Neural progenitor cell (in vitro differentiated cells): Measurements from ENCODE around the gene FAM107A. TPM values are rescaled to one million over a fixed set of nuclear protein-coding genes. Genes with fewer than 3 reads are reported as not detected.

Experiments
- DNase-seq: peaks from one replicate; pipeline ENCODE4 v3.0.0-alpha.2; 2016; ENCODE audit warnings: low spot score
- H2AFZ ChIP-seq: fragments of 200-600 bp; sonication (generic); replicated peaks from 2 replicates; pipeline ENCODE4 v1.6.1; 2016; ENCODE audit warnings: antibody characterized with exemption
- H3F3A ChIP-seq: fragments of 200-600 bp; sonication (generic); 2 replicates; pipeline ENCODE4 v1.6.1; 2016; ENCODE audit warnings: antibody characterized with exemption, low read depth
- H3K27ac ChIP-seq: fragments of 200-600 bp; sonication (generic); 2 replicates; pipeline ENCODE4 v1.5.1; 2016; ENCODE audit warnings: mild to moderate bottlenecking
- H3K27me3 ChIP-seq: fragments of 200-600 bp; sonication (generic); 2 replicates; pipeline ENCODE4 v1.6.1; 2016; ENCODE audit warnings: mild to moderate bottlenecking, moderate library complexity
- H3K36me3 ChIP-seq: fragments of 200-600 bp; sonication (generic); 2 replicates; pipeline ENCODE4 v1.5.1; 2016
- H3K4me1 ChIP-seq: fragments of 200-600 bp; sonication (generic); 2 replicates; pipeline ENCODE4 v1.6.1; 2016; ENCODE audit warnings: mixed run types
- H3K4me2 ChIP-seq: fragments of 200-600 bp; sonication (generic); 2 replicates; pipeline ENCODE4 v1.6.1; 2016
- H3K4me3 ChIP-seq: fragments of 200-600 bp; sonication (generic); 2 replicates; pipeline ENCODE4 v1.5.1; 2016
- H3K79me2 ChIP-seq: fragments of 200-600 bp; sonication (generic); 2 replicates; pipeline ENCODE4 v1.6.1; 2016; ENCODE audit warnings: low read depth
- H3K9ac ChIP-seq: fragments of 200-600 bp; sonication (generic); 2 replicates; pipeline ENCODE4 v1.6.1; 2016
- H3K9me3 ChIP-seq: fragments of 200-600 bp; sonication (generic); 2 replicates; pipeline ENCODE4 v1.5.1; 2016; ENCODE audit warnings: low read depth
- H4K20me1 ChIP-seq: fragments of 200-600 bp; sonication (generic); 2 replicates; pipeline ENCODE4 v1.6.1; 2016; ENCODE audit warnings: low read depth
- H3K27ac Mint-ChIP-seq: 3 replicates; pipeline ENCODE4 v1.8.0; 2021; ENCODE audit warnings: mixed read lengths
- H3K27me3 Mint-ChIP-seq: 2 replicates; pipeline ENCODE4 v1.8.0; 2022; ENCODE audit warnings: low read depth, mild to moderate bottlenecking, inconsistent platforms, moderate library complexity, mixed read lengths; ENCODE audit not compliant: insufficient read depth
- H3K36me3 Mint-ChIP-seq: 3 replicates; pipeline ENCODE4 v1.8.0; 2021; ENCODE audit warnings: mixed read lengths
- H3K4me1 Mint-ChIP-seq: 3 replicates; pipeline ENCODE4 v1.8.0; 2021; ENCODE audit warnings: mixed read lengths
- H3K4me3 Mint-ChIP-seq: 3 replicates; pipeline ENCODE4 v1.8.0; 2021; ENCODE audit warnings: mild to moderate bottlenecking, moderate library complexity, mixed read lengths
- H3K9me3 Mint-ChIP-seq: 3 replicates; pipeline ENCODE4 v1.8.0; 2020; ENCODE audit warnings: mixed read lengths
- EZH2 ChIP-seq: fragments of 200-600 bp; sonication (generic); IDR thresholded peaks from 2 replicates; pipeline ENCODE4 v1.6.1; 2017; ENCODE audit warnings: antibody characterized with exemption, mild to moderate bottlenecking, moderate library complexity
- EZH2phosphoT487 ChIP-seq: fragments of 200-600 bp; sonication (generic); IDR thresholded peaks from 2 replicates; pipeline ENCODE4 v1.6.1; 2017; ENCODE audit warnings: antibody characterized with exemption
- total RNA-seq: library from RNA; depleted of rRNA; stranded (reverse); fragments of >200 nt; gene quantifications from 2 replicates; pipeline ENCODE4 v1.2.3, GENCODE V29; 2015; ENCODE audit warnings: low replicate concordance
- TF ChIP-seq, protein P1 (sequence below): fragments of 200-600 bp; sonication (generic); IDR thresholded peaks from 2 replicates; pipeline ENCODE4 v1.5.1; 2017; ENCODE audit warnings: antibody characterized with exemption, mild to moderate bottlenecking

FAM107A gene
- total RNA-seq, 1 donor from 2014 or later = 0.11 TPM

DNA sequence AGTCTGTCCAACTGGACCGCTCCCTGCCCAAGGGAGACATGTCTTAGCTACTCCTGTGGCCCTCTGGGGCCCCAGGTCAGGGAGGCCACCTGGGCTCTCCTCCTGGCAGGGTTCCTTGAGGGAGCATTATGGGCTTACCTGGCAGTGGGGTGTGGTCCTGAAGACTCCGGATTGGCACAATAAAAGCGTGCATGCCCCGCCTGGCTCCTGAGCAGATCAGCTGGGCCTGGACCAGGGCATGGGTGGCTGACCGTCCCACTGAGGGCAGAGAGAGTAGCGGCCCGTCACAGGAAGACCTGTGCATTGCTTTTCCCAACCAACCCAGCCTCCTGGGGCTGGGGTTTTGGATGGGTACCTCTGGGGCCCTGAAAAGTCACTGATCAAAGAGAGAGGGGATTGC is 45.6 kb downstream of the FAM107A start:
- H3K4me3 Mint-ChIP-seq = no peak overlapping the region
- Histone ChIP-seq H3K4me1 (peaks cover 2% of the 10 kb centered on the region), H3K79me2 (no peaks in the 10 kb centered on the region), H3K4me2 (no peak overlapping the region), H3K36me3 (no peaks in the 10 kb centered on the region), H4K20me1 (no peaks in the 10 kb centered on the region), H3K27me3 (no peaks in the 10 kb centered on the region), H3K4me3 (no peak overlapping the region), H3K9ac (no peak overlapping the region), H2AFZ (no peak overlapping the region), H3F3A (no peaks in the 10 kb centered on the region), H3K9me3 (no peaks in the 10 kb centered on the region), H3K27ac (no peak overlapping the region)
- H3K9me3 Mint-ChIP-seq = peaks cover 5% of the 10 kb centered on the region
- H3K27me3 Mint-ChIP-seq = peaks cover 2% of the 10 kb centered on the region
- H3K36me3 Mint-ChIP-seq = peaks cover 2% of the 10 kb centered on the region
- no peak overlapping the region for H3K27ac Mint-ChIP-seq
- H3K4me1 Mint-ChIP-seq = peaks cover 36% of the 10 kb centered on the region
- TF ChIP-seq EZH2 (no peak), EZH2phosphoT487 (no peak)
- TF ChIP-seq, protein P1, sequence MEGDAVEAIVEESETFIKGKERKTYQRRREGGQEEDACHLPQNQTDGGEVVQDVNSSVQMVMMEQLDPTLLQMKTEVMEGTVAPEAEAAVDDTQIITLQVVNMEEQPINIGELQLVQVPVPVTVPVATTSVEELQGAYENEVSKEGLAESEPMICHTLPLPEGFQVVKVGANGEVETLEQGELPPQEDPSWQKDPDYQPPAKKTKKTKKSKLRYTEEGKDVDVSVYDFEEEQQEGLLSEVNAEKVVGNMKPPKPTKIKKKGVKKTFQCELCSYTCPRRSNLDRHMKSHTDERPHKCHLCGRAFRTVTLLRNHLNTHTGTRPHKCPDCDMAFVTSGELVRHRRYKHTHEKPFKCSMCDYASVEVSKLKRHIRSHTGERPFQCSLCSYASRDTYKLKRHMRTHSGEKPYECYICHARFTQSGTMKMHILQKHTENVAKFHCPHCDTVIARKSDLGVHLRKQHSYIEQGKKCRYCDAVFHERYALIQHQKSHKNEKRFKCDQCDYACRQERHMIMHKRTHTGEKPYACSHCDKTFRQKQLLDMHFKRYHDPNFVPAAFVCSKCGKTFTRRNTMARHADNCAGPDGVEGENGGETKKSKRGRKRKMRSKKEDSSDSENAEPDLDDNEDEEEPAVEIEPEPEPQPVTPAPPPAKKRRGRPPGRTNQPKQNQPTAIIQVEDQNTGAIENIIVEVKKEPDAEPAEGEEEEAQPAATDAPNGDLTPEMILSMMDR = no peak
- DNase-seq = no peak

DNA sequence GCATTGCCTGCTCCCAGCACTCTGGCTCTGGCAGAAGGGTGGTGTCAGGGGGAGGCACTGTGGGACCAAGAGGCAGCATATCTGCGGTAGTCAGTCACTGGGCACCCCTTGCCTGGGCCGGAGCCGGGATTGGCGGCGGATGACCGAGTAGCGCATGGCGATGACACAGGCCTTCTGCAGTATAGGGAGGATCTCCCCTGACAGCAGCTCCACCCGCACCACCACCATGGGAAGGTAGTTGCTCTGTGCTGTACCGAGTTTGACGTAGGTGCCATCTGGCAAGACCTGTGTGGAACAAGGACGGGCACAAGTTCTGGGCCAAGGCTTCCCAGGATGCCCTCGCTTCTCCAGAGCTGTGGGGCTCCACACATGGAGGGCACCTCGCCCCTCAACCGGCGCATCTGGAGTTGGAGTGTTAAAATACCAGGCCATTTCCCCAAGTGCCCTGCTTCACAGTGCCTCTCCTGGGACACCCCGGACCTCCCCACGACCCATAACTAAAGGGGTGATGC is 46.8 kb downstream of the FAM107A start:
- TF ChIP-seq, protein P1 = no peak
- no peak for TF ChIP-seq EZH2
- no peak for TF ChIP-seq EZH2phosphoT487
- H4K20me1 ChIP-seq = no peaks in the 10 kb centered on the region
- no peak overlapping the region for H3K4me3 ChIP-seq
- H3K36me3 Mint-ChIP-seq = peaks cover 2% of the 10 kb centered on the region
- peaks cover 38% of the 10 kb centered on the region for H3K4me1 Mint-ChIP-seq
- H3K27ac Mint-ChIP-seq = no peak overlapping the region
- H3K9me3 ChIP-seq = no peaks in the 10 kb centered on the region
- H3K27me3 Mint-ChIP-seq = peaks cover 2% of the 10 kb centered on the region
- no peak overlapping the region for H3K4me2 ChIP-seq
- no peaks in the 10 kb centered on the region for H3K4me1 ChIP-seq
- H3K27ac ChIP-seq = no peak overlapping the region
- no peak overlapping the region for H3K9ac ChIP-seq
- no peak for DNase-seq
- H3F3A ChIP-seq = no peaks in the 10 kb centered on the region
- no peak overlapping the region for H2AFZ ChIP-seq
- H3K27me3 ChIP-seq = no peaks in the 10 kb centered on the region
- H3K36me3 ChIP-seq = no peaks in the 10 kb centered on the region
- H3K9me3 Mint-ChIP-seq = peaks cover 5% of the 10 kb centered on the region
- H3K4me3 Mint-ChIP-seq = peak overlapping the region; percentile 57
- no peaks in the 10 kb centered on the region for H3K79me2 ChIP-seq

DNA sequence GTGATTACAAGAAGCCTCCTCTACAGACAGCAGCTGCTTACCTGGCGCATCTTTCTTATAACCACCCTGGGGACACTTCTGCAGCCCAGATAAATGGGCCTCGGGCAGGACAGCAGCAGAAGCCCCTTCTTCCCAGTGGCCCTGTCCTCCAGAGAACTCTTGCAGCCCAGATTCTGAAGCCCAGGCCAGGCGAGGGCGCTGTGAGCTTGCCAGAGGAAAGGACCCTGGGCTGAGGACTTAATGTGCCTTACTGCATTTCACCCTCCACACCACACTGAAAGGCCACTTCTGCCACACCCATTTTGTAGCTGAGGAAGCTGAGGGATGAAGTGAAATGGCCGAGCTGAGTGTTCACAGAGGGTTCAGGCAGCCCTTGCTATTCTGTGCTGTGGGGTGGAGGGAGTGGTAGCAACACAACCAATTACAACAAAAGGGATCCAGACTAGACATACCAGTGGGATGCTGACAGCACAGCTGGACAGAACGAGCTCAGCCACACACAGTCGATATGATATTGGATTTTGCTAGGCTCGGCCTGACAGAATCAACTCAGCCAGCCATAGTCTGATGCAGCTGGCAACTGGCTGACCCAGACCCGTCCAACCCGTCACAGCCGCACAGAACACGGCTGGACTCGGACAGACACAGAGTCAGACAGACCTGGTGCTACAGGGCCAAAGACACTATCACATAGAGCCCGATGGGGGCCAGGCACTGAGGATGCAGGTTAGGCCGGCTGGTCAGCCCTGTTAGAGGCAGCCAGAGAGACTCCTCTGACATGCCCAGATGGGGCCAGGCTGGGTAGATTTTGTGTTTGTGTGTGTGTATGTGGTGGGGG is 47.5 kb downstream of the FAM107A start:
- Histone ChIP-seq H3K27me3 (no peaks in the 10 kb centered on the region), H3K36me3 (no peaks in the 10 kb centered on the region), H3K4me2 (no peak overlapping the region), H3K9me3 (no peaks in the 10 kb centered on the region), H3K4me3 (no peak overlapping the region), H3K9ac (no peak overlapping the region), H4K20me1 (no peaks in the 10 kb centered on the region), H2AFZ (peak overlapping the region; percentile 47), H3K79me2 (no peaks in the 10 kb centered on the region), H3K4me1 (no peaks in the 10 kb centered on the region), H3K27ac (no peak overlapping the region), H3F3A (no peaks in the 10 kb centered on the region)
- Mint-ChIP-seq H3K27ac (no peak overlapping the region), H3K27me3 (peaks cover 2% of the 10 kb centered on the region), H3K4me1 (peaks cover 43% of the 10 kb centered on the region), H3K36me3 (peaks cover 2% of the 10 kb centered on the region), H3K4me3 (peak overlapping the region; percentile 57), H3K9me3 (peaks cover 5% of the 10 kb centered on the region)
- peak; percentile 86 for DNase-seq
- no peak for TF ChIP-seq EZH2phosphoT487
- TF ChIP-seq, protein P1 = peak; percentile 80
- no peak for TF ChIP-seq EZH2
